Suprapubic skin (tissue), 4 donors: ENCODE results near the gene RIMBP2. TPM values are rescaled to one million over a fixed set of nuclear protein-coding genes. Genes with fewer than 3 reads are reported as not detected.

ENCODE experiments used
- DNase-seq, 2 donors: peaks; one replicate each; pipeline ENCODE4 v3.0.0-alpha.2; 2019; ENCODE audit warnings: low spot score in 2 of 2
- H3K27ac ChIP-seq: fragments of 200-600 bp; sonication (generic); one replicate; pipeline ENCODE4 v1.5.1; 2019
- H3K27me3 ChIP-seq: fragments of 200-600 bp; sonication (generic); one replicate; pipeline ENCODE4 v1.5.1; 2019
- H3K36me3 ChIP-seq: fragments of 200-600 bp; sonication (generic); one replicate; pipeline ENCODE4 v1.5.1; 2019
- H3K4me1 ChIP-seq: fragments of 200-600 bp; sonication (generic); one replicate; pipeline ENCODE4 v1.5.1; 2019
- H3K4me3 ChIP-seq: fragments of 200-600 bp; sonication (generic); one replicate; pipeline ENCODE4 v1.5.1; 2019; ENCODE audit warnings: mild to moderate bottlenecking
- H3K9me3 ChIP-seq: fragments of 200-600 bp; sonication (generic); one replicate; pipeline ENCODE4 v1.5.1; 2019
- CTCF ChIP-seq, 2 donors: fragments of 200-600 bp in 1 of 2; fragments of 450-650 bp in 1 of 2; sonication (generic) in 1 of 2; IDR thresholded peaks; one replicate each; pipeline ENCODE4 v1.5.1; 2016 to 2019; ENCODE audit warnings: antibody characterized with exemption in 2 of 2, mild to moderate bottlenecking in 1 of 2, moderate library complexity in 1 of 2
- EP300 ChIP-seq: sonication (generic); formaldehyde crosslinking; IDR thresholded peaks from one replicate; pipeline ENCODE4 v1.6.1; 2017; ENCODE audit warnings: antibody characterized with exemption
- POLR2A ChIP-seq, 2 donors: fragments of 450-650 bp; IDR thresholded peaks; one replicate each; pipeline ENCODE4 v1.6.1; 2017; ENCODE audit warnings: antibody characterized with exemption in 2 of 2, mild to moderate bottlenecking in 2 of 2, moderate library complexity in 2 of 2
- POLR2AphosphoS5 ChIP-seq, 3 donors: sonication (generic); formaldehyde crosslinking; IDR thresholded peaks; one replicate each; pipeline ENCODE4 v1.6.1; 2017; ENCODE audit warnings: antibody characterized with exemption in 3 of 3
- whole genome bisulfite sequencing: methylation state at CpG from one replicate; pipeline ENCODE4 v1.1.5; 2018; 5-methylcytosine and 5-hydroxymethylcytosine counted together
- total RNA-seq, 4 donors: library from RNA; depleted of rRNA; stranded (reverse); fragments of >200 nt; gene quantifications; one replicate each; pipeline ENCODE4 v1.1.0, GENCODE V29; 2016

Gene RIMBP2
- total RNA-seq, 4 donors from 2014 or later, result 2.1 to 21.8 (median 3.0) TPM

- 69% methylated on average over 4 of the region's 4 CpGs for WGBS
- Histone ChIP-seq H3K9me3 (no peaks in the 10 kb centered on the region), H3K4me3 (no peak overlapping the region), H3K4me1 (no peaks in the 10 kb centered on the region), H3K27me3 (no peaks in the 10 kb centered on the region), H3K27ac (no peak overlapping the region), H3K36me3 (no peaks in the 10 kb centered on the region)
- peak in 1 of 2 donors; percentile 44 for DNase-seq
- TF ChIP-seq CTCF (IDR thresholded peaks at IDR 0.05) (no peak), POLR2A (IDR thresholded peaks at IDR 0.05) (no peak), EP300 (no peak), POLR2AphosphoS5 (IDR thresholded peaks at IDR 0.05) (no peak)
Observed at GRCh38 chr12:130634866-130635265, 81.2 kb downstream of the RIMBP2 start.

GRCh38 chr12:130633771-130634170 lies 82.3 kb downstream of the RIMBP2 start:
- no peaks in the 10 kb centered on the region for H3K36me3 ChIP-seq
- TF ChIP-seq CTCF (IDR thresholded peaks at IDR 0.05) (no peak), POLR2AphosphoS5 (IDR thresholded peaks at IDR 0.05) (no peak), POLR2A (IDR thresholded peaks at IDR 0.05) (no peak), EP300 (no peak)
- H3K4me1 ChIP-seq, result no peaks in the 10 kb centered on the region
- no peaks in the 10 kb centered on the region for H3K27me3 ChIP-seq
- DNase-seq, result peak; percentile 30 to 77
- H3K27ac ChIP-seq, result no peak overlapping the region
- 52% methylated on average over 7 of the region's 17 CpGs for WGBS
- no peaks in the 10 kb centered on the region for H3K9me3 ChIP-seq
- H3K4me3 ChIP-seq, result no peak overlapping the region

GRCh38 chr12:130632642-130633041 lies 83.5 kb downstream of the RIMBP2 start:
- Histone ChIP-seq H3K36me3 (no peaks in the 10 kb centered on the region), H3K27me3 (no peaks in the 10 kb centered on the region), H3K4me3 (no peak overlapping the region), H3K9me3 (no peaks in the 10 kb centered on the region), H3K4me1 (no peaks in the 10 kb centered on the region), H3K27ac (no peak overlapping the region)
- 57% methylated on average over 5 of the region's 5 CpGs for WGBS
- TF ChIP-seq CTCF (IDR thresholded peaks at IDR 0.05) (no peak), POLR2A (IDR thresholded peaks at IDR 0.05) (no peak), EP300 (no peak), POLR2AphosphoS5 (IDR thresholded peaks at IDR 0.05) (no peak)
- DNase-seq, result no peak

GRCh38 chr12:130628304-130628703 lies 87.8 kb downstream of the RIMBP2 start:
- no peak for TF ChIP-seq CTCF (IDR thresholded peaks at IDR 0.05)
- no peak for TF ChIP-seq POLR2AphosphoS5 (IDR thresholded peaks at IDR 0.05)
- TF ChIP-seq POLR2A (IDR thresholded peaks at IDR 0.05), result no peak
- no peak for TF ChIP-seq EP300
- H3K36me3 ChIP-seq, result no peaks in the 10 kb centered on the region
- H3K4me1 ChIP-seq, result no peaks in the 10 kb centered on the region
- H3K9me3 ChIP-seq, result no peaks in the 10 kb centered on the region
- WGBS, result 90% methylated on average over 5 of the region's 5 CpGs
- peak in 1 of 2 donors; percentile 21 for DNase-seq
- no peaks in the 10 kb centered on the region for H3K27me3 ChIP-seq
- H3K4me3 ChIP-seq, result no peak overlapping the region
- H3K27ac ChIP-seq, result no peak overlapping the region

- Histone ChIP-seq H3K36me3 (no peaks in the 10 kb centered on the region), H3K4me1 (no peaks in the 10 kb centered on the region), H3K4me3 (no peak overlapping the region), H3K9me3 (no peaks in the 10 kb centered on the region), H3K27me3 (no peaks in the 10 kb centered on the region), H3K27ac (no peak overlapping the region)
- TF ChIP-seq CTCF (IDR thresholded peaks at IDR 0.05) (no peak), POLR2AphosphoS5 (IDR thresholded peaks at IDR 0.05) (no peak), EP300 (no peak), POLR2A (IDR thresholded peaks at IDR 0.05) (no peak)
- DNase-seq, result peak in 1 of 2 donors; percentile 31
- 94% methylated on average over 7 of the region's 7 CpGs for WGBS
Observed at GRCh38 chr12:130627175-130627574, 88.9 kb downstream of the RIMBP2 start.
